ENCODE measurements around the gene MATN1.

The MATN1 gene

GRCh38 chr1:30756206-30756544, 32.8 kb upstream of the MATN1 start:
- peak overlapping the region; percentile 96 for H3K4me3 ChIP-seq (ENCODE audit: low read depth, low read length)
- no peak for TF ChIP-seq CTCF (IDR thresholded peaks at IDR 0.05; ENCODE audit: borderline replicate concordance, insufficient read depth, low read depth, low read length)

GRCh38 chr1:30755746-30756145, 32.4 kb upstream of the MATN1 start:
- 0 out of 2 replicates have a peak, but pooled peaks have one; percentile 13 for TF ChIP-seq CTCF (IDR thresholded peaks at IDR 0.05; ENCODE audit: borderline replicate concordance, insufficient read depth, low read depth, low read length)
- peak overlapping the region; percentile 96 for H3K4me3 ChIP-seq (ENCODE audit: low read depth, low read length)

GRCh38 chr1:30755334-30755733, 31.9 kb upstream of the MATN1 start:
- no peak for TF ChIP-seq CTCF (IDR thresholded peaks at IDR 0.05; ENCODE audit: borderline replicate concordance, insufficient read depth, low read depth, low read length)

GRCh38 chr1:30754684-30755171, 31.3 kb upstream of the MATN1 start:
- H3K4me3 ChIP-seq (ENCODE audit: low read depth, low read length): peak overlapping the region; percentile 96
- no peak for TF ChIP-seq CTCF (IDR thresholded peaks at IDR 0.05; ENCODE audit: borderline replicate concordance, insufficient read depth, low read depth, low read length)

More at GRCh38 chr1:30755334-30755733, 31.9 kb upstream of the MATN1 start:
- H3K4me3 ChIP-seq (ENCODE audit: low read depth, low read length): peak overlapping the region; percentile 96

DNA sequence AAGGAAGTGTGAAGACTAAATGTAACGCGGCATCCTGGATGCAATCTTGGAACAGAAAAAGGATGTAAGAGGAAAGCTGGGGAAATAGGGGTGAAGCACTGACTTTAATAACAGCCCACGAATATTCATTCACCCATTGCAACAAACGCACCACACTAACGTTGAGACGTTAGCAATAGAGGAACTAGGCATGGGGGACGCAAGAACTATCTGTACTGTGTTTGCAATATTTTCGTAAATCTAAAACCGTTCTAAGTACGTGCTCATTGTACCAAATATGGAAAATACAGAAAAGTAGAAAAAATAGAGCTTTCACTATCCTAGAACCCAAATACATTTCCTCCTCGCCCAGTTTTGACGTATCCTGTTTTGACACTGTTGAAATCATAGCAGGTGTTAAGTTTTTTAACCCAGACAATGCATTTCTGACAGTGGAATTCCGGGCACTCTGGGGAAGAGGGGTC, 30.3 kb upstream of the MATN1 start:
- H3K4me3 ChIP-seq (ENCODE audit: low read depth, low read length): peak overlapping the region; percentile 96
- TF ChIP-seq CTCF (IDR thresholded peaks at IDR 0.05; ENCODE audit: borderline replicate concordance, insufficient read depth, low read depth, low read length): no peak

DNA sequence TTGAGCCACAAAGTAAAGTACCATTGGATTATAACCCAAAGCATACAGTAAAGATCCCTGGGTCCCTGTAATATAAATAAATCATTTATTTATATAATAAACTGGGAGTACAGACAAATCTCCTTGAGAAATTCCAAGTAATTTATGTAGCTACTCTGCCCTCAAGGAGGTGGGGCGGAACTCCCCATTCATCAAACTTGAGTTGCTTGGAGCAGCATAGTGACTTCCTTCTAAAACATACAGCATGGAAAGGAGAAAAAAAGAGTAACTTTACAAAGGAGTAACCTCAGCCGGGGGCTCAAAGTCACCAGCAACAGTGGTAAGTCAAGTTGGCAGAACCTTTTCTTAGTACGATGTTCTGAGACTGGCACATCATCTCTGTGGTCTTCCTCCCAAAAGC, 29.7 kb upstream of the MATN1 start:
- no peak for TF ChIP-seq CTCF (IDR thresholded peaks at IDR 0.05; ENCODE audit: borderline replicate concordance, insufficient read depth, low read depth, low read length)
- H3K4me3 ChIP-seq (ENCODE audit: low read depth, low read length): peak overlapping the region; percentile 96

DNA sequence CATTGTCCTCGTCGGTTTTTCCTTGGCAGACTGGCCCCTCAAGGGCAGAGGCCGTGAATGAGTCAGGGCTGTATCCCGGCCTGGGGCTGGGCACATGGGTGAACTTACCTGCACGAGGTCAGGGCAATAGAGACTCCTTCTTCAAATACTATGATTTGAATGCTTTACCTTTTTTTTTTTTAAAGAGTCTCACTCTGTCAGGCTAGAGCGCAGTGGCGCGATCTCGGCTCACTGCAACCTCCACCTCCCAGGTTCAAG, 29.2 kb upstream of the MATN1 start:
- H3K4me3 ChIP-seq (ENCODE audit: low read depth, low read length): peak overlapping the region; percentile 96
- no peak for TF ChIP-seq CTCF (IDR thresholded peaks at IDR 0.05; ENCODE audit: borderline replicate concordance, insufficient read depth, low read depth, low read length)

All from GM12875 (cell line).